HG03097 (cell line): Measurements from ENCODE around the gene AHCYL1.
"Not testable (repeated sequence)": the region's sequence is repeated elsewhere in the genome, so short reads cannot be mapped to it uniquely, and the experiment has no call there.

Source experiments
- ATAC-seq: cut with Tn5 transposase; IDR thresholded peaks from one replicate; pipeline ENCODE4 v1.9.1; 2021; ENCODE audit not compliant: unreplicated experiment, low FRiP score

Gene AHCYL1

DNA sequence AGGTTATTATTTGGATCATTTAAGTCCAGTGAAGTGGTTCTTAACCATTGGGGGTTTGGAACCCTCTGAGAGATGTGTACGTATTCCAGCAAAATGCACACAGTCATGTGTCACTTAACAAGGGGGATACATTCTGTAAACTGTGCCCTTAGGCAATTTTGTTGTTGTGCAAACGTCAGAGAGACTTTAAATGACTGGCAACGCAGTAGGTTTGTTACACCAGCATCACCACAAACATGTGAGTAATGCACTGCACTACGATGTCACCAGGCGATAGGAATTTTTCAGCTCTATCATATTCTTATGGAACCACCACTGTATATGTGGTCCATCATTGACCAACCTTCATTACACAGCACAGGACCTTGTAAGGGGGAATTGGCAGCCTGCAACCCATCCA, 11.9 kb downstream of the AHCYL1 start:
- ATAC-seq = no peak

- ATAC-seq = no peak
Observed at GRCh38 chr1:109997204-109997866, 12.8 kb downstream of the AHCYL1 start.

- ATAC-seq = no peak
Observed at GRCh38 chr1:109997867-109998229, 13.3 kb downstream of the AHCYL1 start.

DNA sequence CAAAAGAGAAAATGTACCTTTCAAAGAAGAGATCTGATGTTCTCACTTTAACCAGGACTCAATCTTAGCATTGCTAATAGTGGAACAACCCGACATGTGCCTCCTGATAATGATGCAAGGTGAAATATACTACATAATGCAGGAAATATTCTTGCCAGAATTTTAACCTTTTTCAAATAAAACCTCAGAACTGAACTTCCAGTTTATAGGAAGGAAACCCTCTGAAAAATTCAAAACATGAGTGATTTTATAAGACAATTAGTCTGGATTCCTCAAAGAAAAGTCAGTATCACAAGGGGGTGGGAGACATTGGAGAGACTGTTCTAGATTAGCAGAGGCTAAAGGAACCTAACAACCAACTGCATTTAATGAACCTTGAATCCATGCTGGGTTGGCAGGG, 18.1 kb downstream of the AHCYL1 start:
- ATAC-seq = no peak

- peak; percentile 76 for ATAC-seq
Observed at GRCh38 chr1:110003747-110004428, 19.3 kb downstream of the AHCYL1 start.

DNA sequence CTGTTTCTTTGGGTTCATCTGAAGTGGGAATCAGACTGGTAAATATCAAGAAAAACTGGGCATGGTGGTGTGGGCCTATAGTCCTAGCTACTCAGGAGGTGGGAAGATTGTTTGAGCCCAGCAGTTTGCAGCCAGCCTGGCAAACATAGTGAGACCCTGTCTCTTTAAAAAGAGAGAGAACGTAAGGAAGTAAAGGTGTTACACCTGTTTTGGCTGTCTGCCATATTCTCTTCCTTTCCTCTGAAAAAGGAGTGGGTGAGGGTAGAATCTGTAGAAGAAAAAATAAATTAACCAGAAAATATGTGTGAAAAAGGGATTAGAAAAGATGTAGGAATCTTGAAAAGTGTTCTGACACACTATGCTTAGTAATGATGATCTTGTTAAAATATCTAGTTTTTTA, 20.0 kb downstream of the AHCYL1 start:
- ATAC-seq = no peak

DNA sequence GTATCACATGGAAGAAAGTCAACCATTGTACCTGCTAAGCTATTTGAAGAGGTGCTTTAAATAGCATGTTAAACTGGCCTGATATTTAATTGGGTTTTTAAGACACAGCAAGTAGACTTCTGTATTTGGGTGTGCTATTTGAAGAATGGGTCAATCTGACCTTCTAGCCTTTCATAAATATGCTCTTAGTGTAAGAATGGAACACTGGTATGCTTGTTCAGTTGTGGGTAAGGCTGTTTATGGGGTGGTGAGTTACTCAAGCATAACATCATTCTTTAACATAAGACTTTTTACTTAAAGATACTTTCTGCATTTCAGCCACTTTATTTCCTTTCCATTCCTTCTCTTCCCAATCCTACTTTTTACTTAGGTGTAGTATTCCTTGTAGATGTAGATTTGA, 21.4 kb downstream of the AHCYL1 start:
- ATAC-seq = no peak

DNA sequence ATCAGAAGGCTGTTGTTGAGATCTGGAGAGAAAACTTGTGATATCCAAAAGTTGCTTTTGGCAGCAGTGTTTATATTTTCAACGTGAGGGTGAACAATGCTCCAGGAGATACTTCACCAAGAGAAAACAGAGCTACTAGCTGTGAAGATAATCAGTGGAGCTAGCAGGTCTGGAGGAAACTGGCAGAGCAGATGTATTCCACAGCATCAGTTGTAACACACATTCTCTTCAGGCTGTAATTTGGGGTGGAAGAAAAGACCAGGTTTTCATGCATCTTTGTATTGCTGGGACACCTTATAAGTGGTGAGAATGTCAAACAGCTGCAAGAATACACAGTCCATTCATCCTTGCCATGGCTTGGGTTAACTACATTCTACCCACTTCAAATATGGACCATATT, 22.0 kb downstream of the AHCYL1 start:
- ATAC-seq = no peak

- ATAC-seq = no peak
Observed at GRCh38 chr1:110007046-110007830, 22.7 kb downstream of the AHCYL1 start.

GRCh38 chr1:110008971-110009565, 24.5 kb downstream of the AHCYL1 start:
- no peak for ATAC-seq

DNA sequence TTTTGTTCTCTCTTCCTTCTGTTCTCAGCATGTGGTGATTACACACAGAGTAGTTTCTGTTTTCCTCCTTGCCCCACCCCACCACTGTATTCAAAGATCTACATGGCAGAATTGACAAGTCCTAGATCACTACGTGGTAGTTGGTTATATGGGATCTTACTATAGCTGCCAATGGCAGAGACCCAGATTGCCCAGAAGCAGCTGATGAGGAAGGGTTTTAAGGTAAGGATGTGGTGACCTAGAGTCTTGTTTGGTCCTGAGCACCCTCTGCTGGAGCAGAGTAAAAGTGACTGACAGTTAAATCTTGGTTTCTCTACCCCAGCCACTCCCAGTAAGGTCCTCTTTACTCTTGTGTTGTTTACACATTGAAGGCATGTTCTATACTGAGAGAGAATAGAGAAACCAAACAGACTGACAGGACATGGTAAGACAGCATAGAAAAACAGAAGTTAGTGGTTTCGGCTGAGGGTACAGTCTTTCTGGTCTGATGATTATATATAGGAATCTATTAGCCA, 27.0 kb downstream of the AHCYL1 start:
- ATAC-seq = peak; percentile 94

DNA sequence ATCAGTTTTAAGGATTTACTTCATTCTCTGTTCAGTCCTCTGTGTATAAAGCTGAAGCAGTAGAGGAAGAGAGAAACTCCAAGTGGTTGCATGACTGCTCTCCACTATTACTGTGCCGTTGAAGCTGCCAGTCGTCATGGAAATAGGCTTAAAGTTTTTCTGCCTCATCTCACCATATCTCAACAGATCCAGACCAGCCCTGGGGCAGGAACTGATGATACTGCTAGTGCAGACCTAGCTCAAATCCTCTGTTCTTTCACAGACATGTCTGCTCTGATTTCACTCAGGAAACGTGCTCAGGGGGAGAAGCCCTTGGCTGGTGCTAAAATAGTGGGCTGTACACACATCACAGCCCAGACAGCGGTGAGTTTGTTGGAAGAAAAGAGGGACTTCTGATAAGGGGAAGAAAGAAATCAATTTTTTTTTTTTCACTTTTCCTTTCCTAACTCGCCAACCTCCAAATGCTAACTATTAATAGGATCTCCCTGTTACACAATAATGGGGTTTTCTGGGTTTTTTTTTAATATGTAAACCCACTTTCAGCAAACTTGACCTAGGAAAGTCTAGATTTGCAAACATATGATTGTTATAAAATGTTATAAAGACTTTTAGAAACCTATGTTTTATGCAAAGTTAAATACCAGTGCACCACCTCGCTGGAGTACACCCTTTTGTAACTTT, 27.7 kb downstream of the AHCYL1 start:
- ATAC-seq = peak; percentile 42

- ATAC-seq = no peak
Observed at GRCh38 chr1:110017792-110018191, 33.2 kb downstream of the AHCYL1 start.

DNA sequence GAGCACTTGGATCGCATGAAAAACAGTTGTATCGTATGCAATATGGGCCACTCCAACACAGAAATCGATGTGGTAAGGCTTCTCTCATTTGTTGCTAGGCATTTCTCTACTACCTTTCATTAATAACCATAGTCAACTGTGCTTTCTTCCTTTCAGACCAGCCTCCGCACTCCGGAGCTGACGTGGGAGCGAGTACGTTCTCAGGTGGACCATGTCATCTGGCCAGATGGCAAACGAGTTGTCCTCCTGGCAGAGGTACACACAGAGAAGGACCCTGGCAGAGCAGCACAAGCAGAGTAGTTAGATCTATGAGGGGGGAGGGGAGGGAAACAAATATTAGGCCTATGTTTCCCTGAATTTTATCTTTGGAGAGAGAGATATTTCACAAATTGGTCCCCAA, 33.8 kb downstream of the AHCYL1 start:
- ATAC-seq = no peak

GRCh38 chr1:110019770-110020169, 35.2 kb downstream of the AHCYL1 start:
- no peak for ATAC-seq

DNA sequence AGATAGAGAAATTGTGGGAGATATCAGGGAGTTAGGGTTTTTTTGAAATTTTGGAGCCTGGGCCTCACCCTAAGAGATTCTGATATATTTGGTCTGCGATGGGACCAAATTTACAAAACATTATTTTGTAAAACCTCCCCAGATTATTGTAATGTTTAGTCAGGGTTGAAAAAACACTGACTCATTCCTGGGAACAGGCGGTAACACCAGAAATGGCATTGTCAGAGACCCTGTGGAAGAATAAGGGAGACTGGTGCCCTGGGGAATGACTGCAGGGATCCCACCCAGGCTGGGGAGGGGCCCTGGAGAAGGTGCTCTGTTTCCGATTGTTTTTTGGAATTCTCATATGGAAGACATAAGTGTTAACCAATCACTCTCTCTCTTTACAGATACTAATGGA, 36.7 kb downstream of the AHCYL1 start:
- no peak for ATAC-seq

- ATAC-seq = no peak
Observed at GRCh38 chr1:110024613-110025012, 40.0 kb downstream of the AHCYL1 start.

GRCh38 chr1:110030687-110031086, 46.1 kb downstream of the AHCYL1 start:
- not testable (repeated sequence) for ATAC-seq

GRCh38 chr1:110032327-110032726, 47.8 kb downstream of the AHCYL1 start:
- ATAC-seq = no peak

DNA sequence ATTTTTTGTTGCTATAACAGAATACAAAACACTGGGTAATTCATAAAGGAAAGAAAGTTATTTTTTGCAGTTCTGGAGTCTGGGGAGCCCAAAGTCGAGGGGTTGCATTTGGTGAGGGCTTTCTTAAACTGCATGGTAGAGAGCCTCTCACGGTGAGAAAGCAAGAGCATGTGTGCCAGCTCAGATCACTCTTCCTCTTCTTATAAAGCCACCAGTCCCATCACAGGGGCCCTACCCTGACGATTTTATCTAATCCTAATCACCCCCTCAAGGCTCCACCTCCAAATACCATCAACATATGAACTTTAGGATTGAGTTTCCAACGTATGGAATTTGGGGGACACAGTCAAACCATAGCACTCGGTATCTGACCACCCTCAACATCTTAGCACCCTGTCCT, 48.9 kb downstream of the AHCYL1 start:
- ATAC-seq = no peak

DNA sequence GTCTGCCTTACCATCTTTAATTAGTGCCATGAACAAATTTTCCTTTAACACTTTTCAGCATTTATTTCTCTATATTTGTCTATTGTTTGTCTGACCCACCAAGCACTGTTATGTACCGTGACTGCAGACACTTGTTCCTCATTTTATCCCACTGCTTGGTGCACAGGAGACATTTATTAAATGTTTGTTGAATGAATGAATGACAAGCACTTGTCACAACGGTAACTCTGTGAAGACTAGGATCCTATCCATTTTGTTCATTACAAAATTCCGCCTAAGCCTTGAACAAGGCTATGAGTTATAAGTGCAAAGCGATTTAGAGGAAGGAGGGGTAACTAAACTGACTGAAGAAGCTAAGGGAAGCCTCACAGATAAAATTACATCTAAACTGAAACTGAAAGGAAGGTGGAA, 49.5 kb downstream of the AHCYL1 start:
- no peak for ATAC-seq
